HEK293 (cell line): Measurements from ENCODE around the gene ZNF862.

Source experiments
- CTCF ChIP-seq: fragments of 450-650 bp; formaldehyde crosslinking; IDR thresholded peaks from 2 replicates; pipeline ENCODE4 v1.5.1; 2016; ENCODE audit warnings: missing biosample characterization, missing genetic modification characterization
- GLIS1 ChIP-seq: fragments of 450-650 bp; formaldehyde crosslinking; IDR thresholded peaks from 2 replicates; pipeline ENCODE4 v1.5.1; 2016; ENCODE audit warnings: missing biosample characterization, missing genetic modification characterization
- REST ChIP-seq: fragments of 450-650 bp; formaldehyde crosslinking; IDR thresholded peaks from 2 replicates; pipeline ENCODE4 v1.5.1; 2016; ENCODE audit warnings: missing biosample characterization, missing genetic modification characterization
- YY1 ChIP-seq: fragments of 450-650 bp; formaldehyde crosslinking; IDR thresholded peaks from 2 replicates; pipeline ENCODE4 v1.5.1; 2018; ENCODE audit warnings: missing biosample characterization, missing genetic modification characterization
- ZBTB11 ChIP-seq: fragments of 450-650 bp; formaldehyde crosslinking; conservative IDR thresholded peaks from 2 replicates; pipeline ENCODE4 v1.5.1; 2016; ENCODE audit warnings: low read depth, missing biosample characterization, missing genetic modification characterization
- ZBTB20 ChIP-seq: fragments of 450-650 bp; formaldehyde crosslinking; IDR thresholded peaks from 2 replicates; pipeline ENCODE4 v1.5.1; 2016; ENCODE audit warnings: missing biosample characterization, missing genetic modification characterization
- ZNF133 ChIP-seq: fragments of 450-650 bp; formaldehyde crosslinking; IDR thresholded peaks from 2 replicates; pipeline ENCODE4 v1.5.1; 2016; ENCODE audit warnings: missing biosample characterization, missing genetic modification characterization
- ZNF18 ChIP-seq: fragments of 450-650 bp; formaldehyde crosslinking; IDR thresholded peaks from 2 replicates; pipeline ENCODE4 v1.5.1; 2016; ENCODE audit warnings: missing biosample characterization, missing genetic modification characterization
- ZNF274 ChIP-seq, 2 experiments: fragments of 200-500 bp in 1 of 2; fragments of 450-650 bp in 1 of 2; sonication (Bioruptor generic) in 1 of 2; formaldehyde crosslinking in 1 of 2; IDR thresholded peaks; 2 replicates each; pipeline versions ENCODE4 v1.5.1 to v1.6.1; 2014 to 2016; ENCODE audit warnings: borderline replicate concordance in 1 of 2, inconsistent platforms in 1 of 2, low read length in 1 of 2, missing biosample characterization in 1 of 2, missing genetic modification characterization in 1 of 2
- ZNF302 ChIP-seq: fragments of 450-650 bp; formaldehyde crosslinking; IDR thresholded peaks from 2 replicates; pipeline ENCODE4 v1.5.1; 2016; ENCODE audit warnings: missing biosample characterization, missing genetic modification characterization, low read depth
- ZNF335 ChIP-seq: fragments of 450-650 bp; formaldehyde crosslinking; conservative IDR thresholded peaks from 2 replicates; pipeline ENCODE4 v1.5.1; 2016; ENCODE audit warnings: missing biosample characterization, missing genetic modification characterization
- ZNF341 ChIP-seq: fragments of 450-650 bp; formaldehyde crosslinking; IDR thresholded peaks from 2 replicates; pipeline ENCODE4; 2016; ENCODE audit warnings: low read depth, missing biosample characterization, missing genetic modification characterization

- TF ChIP-seq CTCF (no peak), REST (tag by site-specific recombination) (no peak), ZBTB11 (tag by site-specific recombination) (no peak), ZNF274 (IDR thresholded peaks at IDR 0.05; ENCODE audit: low read length) (no peak), ZNF274 (tag by site-specific recombination; IDR thresholded peaks at IDR 0.05; ENCODE audit: borderline replicate concordance) (no peak), GLIS1 (tag by site-specific recombination) (no peak), ZNF335 (tag by site-specific recombination) (no peak), ZNF18 (tag by site-specific recombination) (no peak), ZNF302 (tag by site-specific recombination) (no peak), ZNF341 (no peak), ZNF133 (tag by site-specific recombination) (no peak), ZBTB20 (tag by site-specific recombination) (no peak), YY1 (tag by site-specific recombination) (no peak)
Measured at GRCh38 chr7:149817836-149818535, 20.2 kb upstream of the ZNF862 start.
